GM19452 (cell line): ENCODE measurements around the gene USP47.

ENCODE experiments used
- ATAC-seq: cut with Tn5 transposase; IDR thresholded peaks from one replicate; pipeline ENCODE4 v1.9.1; 2021; ENCODE audit not compliant: unreplicated experiment

USP47 gene

DNA sequence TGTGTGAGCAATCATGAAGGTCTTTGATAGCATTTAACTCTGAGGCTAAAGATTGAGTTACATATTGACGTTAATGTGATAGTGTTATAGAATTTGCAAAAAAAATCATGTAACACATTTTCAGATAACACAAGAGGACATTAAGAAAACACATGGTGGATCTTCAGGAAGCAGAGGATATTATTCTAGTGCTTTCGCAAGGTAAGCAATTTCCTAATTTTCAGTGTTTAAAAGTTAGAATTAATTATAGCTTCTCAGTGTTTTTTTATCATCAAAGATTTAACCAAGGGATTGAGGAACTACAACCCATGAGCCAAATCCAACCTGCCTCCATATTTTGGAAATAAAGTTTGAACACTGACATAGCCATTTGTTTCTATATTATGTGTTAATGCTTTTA is 88.1 kb downstream of the USP47 start:
- ATAC-seq, result no peak

- ATAC-seq, result no peak
Measured at GRCh38 chr11:11931461-11932055, 89.8 kb downstream of the USP47 start.

- no peak for ATAC-seq
Measured at GRCh38 chr11:11935536-11935935, 93.8 kb downstream of the USP47 start.

GRCh38 chr11:11937433-11937832 is 95.7 kb downstream of the USP47 start:
- ATAC-seq, result no peak

- ATAC-seq, result no peak
Measured at GRCh38 chr11:11937957-11938356, 96.2 kb downstream of the USP47 start.

DNA sequence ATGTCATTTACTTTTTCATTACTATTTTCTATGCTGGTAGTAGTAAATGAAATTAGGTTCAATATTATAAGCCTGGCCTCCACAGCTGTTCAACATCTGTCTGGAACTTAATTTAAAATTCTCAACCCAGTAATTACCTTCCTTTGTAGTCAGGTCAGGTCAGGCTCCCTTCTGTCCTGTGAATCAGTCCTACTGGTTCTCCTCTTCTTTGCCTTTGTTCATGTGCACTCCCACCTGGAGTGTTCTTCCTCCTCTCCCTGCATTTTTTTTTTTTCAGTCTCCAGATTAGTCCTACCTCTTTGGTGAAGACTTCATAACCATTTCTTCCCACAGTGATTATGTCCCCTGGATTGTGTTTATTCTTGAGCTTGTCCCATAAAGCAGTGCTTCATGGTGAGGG is 98.8 kb downstream of the USP47 start:
- no peak for ATAC-seq

DNA sequence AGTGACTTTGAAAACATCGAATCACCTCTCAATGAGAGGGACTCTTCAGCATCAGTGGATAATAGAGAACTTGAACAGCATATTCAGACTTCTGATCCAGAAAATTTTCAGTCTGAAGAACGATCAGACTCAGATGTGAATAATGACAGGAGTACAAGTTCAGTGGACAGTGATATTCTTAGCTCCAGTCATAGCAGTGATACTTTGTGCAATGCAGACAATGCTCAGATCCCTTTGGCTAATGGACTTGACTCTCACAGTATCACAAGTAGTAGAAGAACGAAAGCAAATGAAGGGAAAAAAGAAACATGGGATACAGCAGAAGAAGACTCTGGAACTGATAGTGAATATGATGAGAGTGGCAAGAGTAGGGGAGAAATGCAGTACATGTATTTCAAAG is 100.9 kb downstream of the USP47 start:
- no peak for ATAC-seq

GRCh38 chr11:11944444-11944843 is 102.7 kb downstream of the USP47 start:
- ATAC-seq, result no peak

DNA sequence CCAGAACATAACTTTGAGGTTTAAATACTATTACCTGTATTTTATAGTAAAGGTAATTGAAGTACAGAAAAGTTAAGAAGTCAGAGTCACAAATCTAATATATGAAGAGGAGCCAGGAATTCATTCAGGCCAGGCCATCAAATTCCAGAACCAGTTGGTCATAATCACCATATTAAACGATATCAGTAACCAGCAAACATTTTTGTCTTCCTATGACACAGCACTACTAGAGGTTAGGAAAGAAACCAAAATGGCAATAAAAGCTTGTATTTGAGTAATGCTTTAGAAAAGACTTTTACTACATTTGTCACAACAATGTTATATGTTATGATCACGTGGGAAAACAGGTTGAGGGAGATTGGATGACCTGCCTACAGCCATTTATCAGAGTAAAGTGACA is 104.4 kb downstream of the USP47 start:
- no peak for ATAC-seq

- no peak for ATAC-seq
Measured at GRCh38 chr11:11946878-11947277, 105.1 kb downstream of the USP47 start.

- ATAC-seq, result no peak
Measured at GRCh38 chr11:11947825-11948224, 106.1 kb downstream of the USP47 start.

- ATAC-seq, result no peak
Measured at GRCh38 chr11:11948242-11948947, 106.6 kb downstream of the USP47 start.

DNA sequence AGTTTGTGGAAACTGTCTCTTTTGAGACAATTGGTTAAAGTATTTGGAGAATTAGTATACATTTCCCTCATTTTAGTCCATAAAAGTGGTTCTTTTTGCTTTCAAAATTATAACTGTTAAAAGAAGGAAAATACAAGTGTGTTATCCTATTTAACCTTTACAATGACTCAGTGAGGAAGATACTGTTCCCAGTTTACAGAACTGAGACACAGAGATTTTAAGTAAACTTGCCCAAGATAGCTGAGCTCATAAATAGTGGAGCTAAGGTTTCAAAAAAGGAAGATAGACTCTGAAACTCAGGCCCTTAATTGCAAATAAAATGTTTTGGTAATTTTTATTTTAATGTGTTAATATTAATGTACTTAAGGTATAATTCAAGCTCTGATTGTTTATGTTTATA is 107.7 kb downstream of the USP47 start:
- no peak for ATAC-seq

GRCh38 chr11:11952036-11952435 is 110.3 kb downstream of the USP47 start:
- no peak for ATAC-seq

GRCh38 chr11:11956006-11956405 is 114.2 kb downstream of the USP47 start:
- ATAC-seq, result no peak

DNA sequence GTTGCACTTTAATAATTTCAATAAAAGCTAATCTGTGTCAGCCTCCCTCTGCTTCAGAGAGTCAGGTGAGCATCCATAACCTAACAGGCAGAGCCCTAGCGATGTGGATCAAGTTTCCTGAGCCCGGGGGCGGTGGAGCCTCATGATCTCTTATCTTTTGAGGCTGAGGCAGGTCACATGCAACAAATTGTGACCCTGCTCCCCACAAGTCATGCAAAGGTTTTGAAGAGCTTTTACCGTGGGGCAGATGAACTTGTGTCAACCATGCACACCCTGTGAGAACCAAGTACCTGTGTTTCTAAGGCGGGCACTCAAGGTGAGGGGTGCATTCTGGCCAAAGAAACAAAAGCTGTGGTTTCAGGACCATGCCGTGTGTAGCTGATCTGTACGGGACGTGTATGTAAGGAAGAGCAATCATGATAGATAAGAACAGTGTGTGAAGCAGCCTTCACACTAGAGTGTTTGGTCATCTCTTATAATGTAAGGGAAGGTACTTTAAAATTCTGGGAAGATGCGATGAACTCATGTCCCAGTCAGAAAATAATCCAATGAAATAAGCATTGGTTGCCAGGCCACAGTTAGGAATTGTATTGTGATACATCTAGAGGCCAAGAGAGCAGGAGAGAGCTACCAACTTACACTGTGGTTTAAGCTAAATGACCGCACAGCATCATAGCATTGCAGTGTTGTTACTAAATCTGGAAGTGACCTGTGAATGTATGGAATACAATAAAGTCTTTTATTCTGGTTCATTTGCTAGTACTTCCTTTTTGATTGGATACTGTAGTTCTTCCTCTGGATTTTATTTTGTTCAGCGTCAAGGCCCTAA is 116.8 kb downstream of the USP47 start:
- no peak for ATAC-seq

DNA sequence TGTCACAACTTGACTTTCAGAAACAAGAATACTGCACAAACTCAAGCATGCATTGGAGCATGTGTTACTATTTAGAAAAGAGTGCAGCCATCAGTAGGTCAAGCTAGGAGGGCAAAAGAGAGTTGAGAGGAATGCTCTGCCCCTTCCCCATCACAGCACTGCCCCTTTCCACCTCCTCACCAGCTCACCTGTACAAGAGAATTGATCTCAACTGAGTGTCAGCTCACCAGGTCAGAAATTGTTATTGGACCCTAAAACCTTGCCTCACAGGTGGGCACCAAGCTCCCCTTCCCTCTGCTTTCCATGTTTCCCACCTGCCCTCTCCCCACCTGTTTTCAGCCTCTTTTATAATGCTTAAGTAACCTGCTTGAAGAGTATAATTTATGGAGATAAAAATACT is 117.8 kb downstream of the USP47 start:
- ATAC-seq, result no peak

GRCh38 chr11:11960687-11961086 is 118.9 kb downstream of the USP47 start:
- ATAC-seq, result no peak

DNA sequence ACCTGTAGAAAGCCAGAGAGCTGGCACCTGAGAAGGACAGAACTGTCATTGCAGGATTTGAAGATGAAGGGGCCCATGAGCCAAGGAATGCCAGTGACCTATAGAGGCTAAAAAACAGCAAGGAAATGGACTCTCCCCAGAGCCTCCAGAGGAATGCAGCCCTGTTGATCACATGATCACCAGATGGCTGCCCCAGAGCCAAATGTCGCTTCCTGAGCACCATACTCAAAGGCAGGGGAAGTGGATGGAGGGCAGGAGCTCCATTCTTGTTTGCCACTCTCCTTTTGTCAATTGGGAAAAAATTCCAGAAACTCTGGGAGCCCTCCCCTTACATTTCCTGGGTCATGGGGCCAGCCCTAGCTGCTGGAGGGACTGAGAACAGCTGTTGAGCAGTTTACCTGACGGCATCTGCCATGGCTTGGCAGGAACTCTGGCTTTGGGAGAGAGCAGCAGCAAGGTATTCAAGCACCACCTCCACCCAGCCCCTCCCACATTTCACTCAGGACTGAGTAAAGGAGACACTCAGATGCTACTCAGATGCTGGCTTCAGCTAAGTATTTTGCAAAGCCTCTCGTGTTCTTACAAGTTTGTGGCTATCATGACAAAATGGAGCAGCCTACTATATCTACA is 119.7 kb downstream of the USP47 start:
- no peak for ATAC-seq

GRCh38 chr11:11963067-11963466 is 121.3 kb downstream of the USP47 start:
- ATAC-seq, result no peak
